ENCODE results near the gene TRIM8.

DNA sequence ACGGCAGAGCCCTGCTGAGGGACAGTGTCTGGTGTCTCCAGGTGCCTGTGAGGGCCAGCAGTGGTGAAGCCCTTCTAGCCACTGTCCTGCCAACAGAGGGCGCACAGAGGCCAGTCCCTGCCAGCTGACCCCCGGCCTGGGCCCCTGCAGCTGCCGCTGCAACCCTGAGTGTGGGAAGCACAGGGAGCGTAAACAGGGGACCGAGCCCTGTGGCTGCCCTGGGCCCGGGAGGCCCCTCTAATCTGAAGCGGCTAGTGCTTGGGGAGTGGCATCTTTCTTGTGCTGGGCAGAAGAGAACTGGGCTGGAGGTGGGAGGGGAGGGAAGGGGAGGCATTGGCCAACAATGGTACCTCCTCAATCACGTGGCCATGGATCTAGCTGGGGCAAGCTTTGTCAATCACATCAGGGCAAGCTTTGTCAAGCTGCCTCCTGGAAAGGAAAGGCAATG, 34.6 kb downstream of the TRIM8 start:
- TF ChIP-seq, protein P1, sequence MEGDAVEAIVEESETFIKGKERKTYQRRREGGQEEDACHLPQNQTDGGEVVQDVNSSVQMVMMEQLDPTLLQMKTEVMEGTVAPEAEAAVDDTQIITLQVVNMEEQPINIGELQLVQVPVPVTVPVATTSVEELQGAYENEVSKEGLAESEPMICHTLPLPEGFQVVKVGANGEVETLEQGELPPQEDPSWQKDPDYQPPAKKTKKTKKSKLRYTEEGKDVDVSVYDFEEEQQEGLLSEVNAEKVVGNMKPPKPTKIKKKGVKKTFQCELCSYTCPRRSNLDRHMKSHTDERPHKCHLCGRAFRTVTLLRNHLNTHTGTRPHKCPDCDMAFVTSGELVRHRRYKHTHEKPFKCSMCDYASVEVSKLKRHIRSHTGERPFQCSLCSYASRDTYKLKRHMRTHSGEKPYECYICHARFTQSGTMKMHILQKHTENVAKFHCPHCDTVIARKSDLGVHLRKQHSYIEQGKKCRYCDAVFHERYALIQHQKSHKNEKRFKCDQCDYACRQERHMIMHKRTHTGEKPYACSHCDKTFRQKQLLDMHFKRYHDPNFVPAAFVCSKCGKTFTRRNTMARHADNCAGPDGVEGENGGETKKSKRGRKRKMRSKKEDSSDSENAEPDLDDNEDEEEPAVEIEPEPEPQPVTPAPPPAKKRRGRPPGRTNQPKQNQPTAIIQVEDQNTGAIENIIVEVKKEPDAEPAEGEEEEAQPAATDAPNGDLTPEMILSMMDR (conservative IDR thresholded peaks at IDR 0.05; ENCODE audit: low read depth, low read length): peak; percentile 72
- TF ChIP-seq EZH2phosphoT487 (IDR thresholded peaks at IDR 0.05; ENCODE audit: borderline replicate concordance, low read length) (no peak), EZH2 (IDR thresholded peaks at IDR 0.05; ENCODE audit: low read length, unreplicated experiment) (no peak)

Measured in PC-3 (cell line).